HG02870 (cell line): ENCODE results near the gene WDR6.
A peak's percentile ranks its signal among the peaks of the same experiment; 100 is the strongest.

Source experiments
- ATAC-seq: cut with Tn5 transposase; IDR thresholded peaks from one replicate; pipeline ENCODE4 v1.9.1; 2021; ENCODE audit warnings: mild to moderate bottlenecking, moderate library complexity; ENCODE audit not compliant: unreplicated experiment

Gene WDR6

GRCh38 chr3:49013738-49014660 lies 6.8 kb downstream of the WDR6 start:
- no peak for ATAC-seq

GRCh38 chr3:49015072-49015471 lies 7.9 kb downstream of the WDR6 start:
- ATAC-seq, result no peak

- ATAC-seq, result no peak
These were observed 8.6 kb downstream of the WDR6 start for GRCh38 chr3:49015765-49016164.

- ATAC-seq, result no peak
These were observed 9.4 kb downstream of the WDR6 start for GRCh38 chr3:49016414-49017228.

GRCh38 chr3:49017229-49017970 lies 10.2 kb downstream of the WDR6 start:
- ATAC-seq, result no peak

- no peak for ATAC-seq
These were observed 10.9 kb downstream of the WDR6 start, which contains the start of gene DALRD3 for GRCh38 chr3:49017971-49018706. Gene DALRD3, minus strand, starts transcription at chr3:49018580. Its CDS starts 16 bp downstream, at chr3:49018564.

- ATAC-seq, result no peak
These were observed 11.5 kb downstream of the WDR6 start for GRCh38 chr3:49018707-49019006.

- no peak for ATAC-seq
These were observed 12.7 kb downstream of the WDR6 start for GRCh38 chr3:49019941-49020329.

- ATAC-seq, result no peak
These were observed 13.4 kb downstream of the WDR6 start for GRCh38 chr3:49020330-49021212.

- peak; percentile 44 for ATAC-seq
These were observed 14.1 kb downstream of the WDR6 start for GRCh38 chr3:49021213-49021812.

- ATAC-seq, result peak; percentile 48
These were observed 14.9 kb downstream of the WDR6 start, which contains the start of gene NDUFAF3 for GRCh38 chr3:49021813-49022687. Gene NDUFAF3, plus strand, starts transcription at chr3:49022121. Its CDS starts 24 bp downstream, at chr3:49022145.

- no peak for ATAC-seq
These were observed 15.5 kb downstream of the WDR6 start for GRCh38 chr3:49022688-49023171.

- ATAC-seq, result no peak
These were observed 16.6 kb downstream of the WDR6 start for GRCh38 chr3:49023775-49024174.

GRCh38 chr3:49024449-49024848 lies 17.3 kb downstream of the WDR6 start:
- ATAC-seq, result no peak

GRCh38 chr3:49025005-49025792 lies 18.0 kb downstream of the WDR6 start:
- no peak for ATAC-seq

- ATAC-seq, result no peak
These were observed 18.8 kb downstream of the WDR6 start for GRCh38 chr3:49025793-49026520.
